ENCODE measurements around the gene PREX1.
A peak's percentile ranks its signal among the peaks of the same experiment; 100 is the strongest.

PREX1 gene

GRCh38 chr20:48852609-48853008 is 24.8 kb upstream of the PREX1 start:
- no peak overlapping the region for H3K4me3 ChIP-seq (ENCODE audit: low read length)
- TF ChIP-seq, protein P1, sequence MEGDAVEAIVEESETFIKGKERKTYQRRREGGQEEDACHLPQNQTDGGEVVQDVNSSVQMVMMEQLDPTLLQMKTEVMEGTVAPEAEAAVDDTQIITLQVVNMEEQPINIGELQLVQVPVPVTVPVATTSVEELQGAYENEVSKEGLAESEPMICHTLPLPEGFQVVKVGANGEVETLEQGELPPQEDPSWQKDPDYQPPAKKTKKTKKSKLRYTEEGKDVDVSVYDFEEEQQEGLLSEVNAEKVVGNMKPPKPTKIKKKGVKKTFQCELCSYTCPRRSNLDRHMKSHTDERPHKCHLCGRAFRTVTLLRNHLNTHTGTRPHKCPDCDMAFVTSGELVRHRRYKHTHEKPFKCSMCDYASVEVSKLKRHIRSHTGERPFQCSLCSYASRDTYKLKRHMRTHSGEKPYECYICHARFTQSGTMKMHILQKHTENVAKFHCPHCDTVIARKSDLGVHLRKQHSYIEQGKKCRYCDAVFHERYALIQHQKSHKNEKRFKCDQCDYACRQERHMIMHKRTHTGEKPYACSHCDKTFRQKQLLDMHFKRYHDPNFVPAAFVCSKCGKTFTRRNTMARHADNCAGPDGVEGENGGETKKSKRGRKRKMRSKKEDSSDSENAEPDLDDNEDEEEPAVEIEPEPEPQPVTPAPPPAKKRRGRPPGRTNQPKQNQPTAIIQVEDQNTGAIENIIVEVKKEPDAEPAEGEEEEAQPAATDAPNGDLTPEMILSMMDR (conservative IDR thresholded peaks at IDR 0.05; ENCODE audit: low read length): no peak
- DNase-seq (ENCODE audit: low read depth): no peak

DNA sequence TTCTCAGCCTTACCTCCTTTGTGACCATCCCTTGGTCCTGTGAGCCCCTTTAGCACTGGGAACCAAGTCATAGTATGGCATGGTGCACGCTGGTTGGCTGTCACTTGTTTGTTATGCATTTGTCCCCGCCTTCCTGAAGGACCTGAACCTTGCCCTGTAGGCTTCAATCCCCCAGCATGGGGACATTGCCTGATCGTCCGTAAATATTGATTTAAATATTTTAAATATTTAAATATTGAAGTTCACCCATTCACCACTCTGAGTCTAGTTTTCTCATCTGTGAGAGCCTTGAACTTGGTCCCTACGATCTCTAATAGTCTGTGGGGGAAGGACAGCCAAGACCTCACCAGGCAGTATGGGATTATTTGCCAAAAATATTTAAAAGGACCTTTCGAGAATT is 23.8 kb upstream of the PREX1 start:
- DNase-seq (ENCODE audit: low read depth): no peak
- H3K4me3 ChIP-seq (ENCODE audit: low read length): no peak overlapping the region
- TF ChIP-seq, protein P1 (conservative IDR thresholded peaks at IDR 0.05; ENCODE audit: low read length): no peak

- H3K4me3 ChIP-seq (ENCODE audit: low read length): no peak overlapping the region
- no peak for DNase-seq (ENCODE audit: low read depth)
- TF ChIP-seq, protein P1 (conservative IDR thresholded peaks at IDR 0.05; ENCODE audit: low read length): no peak
These were observed 23.1 kb upstream of the PREX1 start for GRCh38 chr20:48850977-48851299.

DNA sequence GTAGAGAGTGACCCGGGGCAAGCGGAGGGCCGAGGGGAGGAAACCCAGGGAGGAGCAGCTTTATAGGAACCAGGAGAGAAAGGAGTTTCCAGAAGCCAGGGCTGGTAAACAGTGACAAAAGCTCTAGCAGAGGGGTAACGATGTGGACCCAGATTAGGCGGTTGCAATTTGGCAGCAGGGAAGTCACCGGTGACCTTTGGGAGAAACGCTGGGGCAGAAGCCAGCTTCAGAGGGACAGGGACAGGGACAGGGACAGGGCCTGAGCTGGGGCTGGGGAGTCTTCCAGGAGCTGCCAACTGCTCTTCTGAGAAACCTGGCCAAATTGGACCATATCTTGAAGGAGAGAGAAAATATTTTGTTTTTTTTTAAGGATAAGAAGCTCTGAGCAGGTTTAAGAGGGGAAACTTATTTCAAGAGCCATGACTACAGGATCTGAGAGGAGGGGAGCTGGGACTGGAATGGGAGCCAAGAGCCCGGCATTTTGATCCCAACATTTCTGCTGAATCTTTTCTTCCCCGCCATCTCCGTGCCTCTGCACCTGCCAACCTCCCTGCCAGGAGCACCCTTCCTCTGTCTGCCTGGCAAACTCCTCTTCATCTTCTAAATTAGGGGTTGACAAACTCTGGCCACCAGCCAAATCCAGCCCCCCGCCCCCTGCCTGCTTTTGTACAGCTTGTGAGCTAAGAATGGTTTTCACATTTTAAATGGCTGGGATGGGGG is 22.6 kb upstream of the PREX1 start:
- no peak overlapping the region for H3K4me3 ChIP-seq (ENCODE audit: low read length)
- no peak for DNase-seq (ENCODE audit: low read depth)
- TF ChIP-seq, protein P1 (conservative IDR thresholded peaks at IDR 0.05; ENCODE audit: low read length): no peak

GRCh38 chr20:48849779-48850178 is 22.0 kb upstream of the PREX1 start:
- no peak overlapping the region for H3K4me3 ChIP-seq (ENCODE audit: low read length)
- no peak for DNase-seq (ENCODE audit: low read depth)
- TF ChIP-seq, protein P1 (conservative IDR thresholded peaks at IDR 0.05; ENCODE audit: low read length): no peak

- TF ChIP-seq, protein P1 (conservative IDR thresholded peaks at IDR 0.05; ENCODE audit: low read length): no peak
- no peak overlapping the region for H3K4me3 ChIP-seq (ENCODE audit: low read length)
- no peak for DNase-seq (ENCODE audit: low read depth)
These were observed 21.5 kb upstream of the PREX1 start for GRCh38 chr20:48849299-48849698.

DNA sequence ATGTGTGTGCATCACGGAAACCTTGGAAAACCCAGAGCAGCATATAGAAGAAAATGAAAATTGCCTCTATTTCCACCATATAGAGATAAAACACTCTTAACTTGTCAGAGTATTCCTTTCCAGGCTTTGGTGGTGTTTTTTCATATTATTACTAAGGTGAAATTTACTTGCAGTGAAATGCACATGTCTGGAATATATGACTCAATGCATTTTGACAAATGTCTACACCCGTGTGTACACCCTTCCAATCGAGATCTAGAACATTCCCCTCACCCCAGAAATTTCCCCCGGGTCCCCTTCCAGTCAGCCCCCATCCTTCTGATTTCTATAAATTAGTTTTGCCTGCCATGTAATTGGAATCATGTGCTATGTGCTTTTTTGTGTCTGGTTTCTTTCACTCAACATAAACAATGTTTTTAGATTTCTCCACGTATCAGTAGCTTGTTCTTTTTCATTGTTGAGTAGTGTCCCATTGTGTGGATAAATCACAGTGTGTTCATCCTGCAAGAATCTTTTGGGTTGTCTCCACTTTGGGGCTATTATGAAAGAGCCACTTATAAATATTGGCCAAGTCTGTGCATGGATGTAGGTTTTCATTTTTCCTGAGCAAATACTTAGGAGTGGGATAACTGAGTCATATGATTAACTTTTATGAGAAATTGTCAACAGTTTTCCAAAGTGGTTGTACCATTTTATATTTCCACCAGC is 19.9 kb upstream of the PREX1 start:
- DNase-seq (ENCODE audit: low read depth): peak; percentile 27
- H3K4me3 ChIP-seq (ENCODE audit: low read length): no peak overlapping the region
- TF ChIP-seq, protein P1 (conservative IDR thresholded peaks at IDR 0.05; ENCODE audit: low read length): no peak

All from AG10803 (cell line).